WTC11 (cell line): ENCODE measurements around the gene CAPN1.

Source experiments
- CBFB ChIP-seq: sonication (generic); formaldehyde crosslinking; IDR thresholded peaks from 2 replicates; pipeline ENCODE4 v1.8.1; 2022; ENCODE audit warnings: mild to moderate bottlenecking, low read depth, missing genetic modification reagents
- CTCF ChIP-seq: fragments of 200-600 bp; IDR thresholded peaks from 2 replicates; pipeline ENCODE4 v1.8.0; 2022; ENCODE audit warnings: antibody characterized with exemption
- E2F1 ChIP-seq: sonication (generic); formaldehyde crosslinking; IDR thresholded peaks from 2 replicates; pipeline ENCODE4 v1.8.0; 2022; ENCODE audit warnings: mild to moderate bottlenecking, missing genetic modification reagents
- ELF4 ChIP-seq: sonication (generic); formaldehyde crosslinking; IDR thresholded peaks from 2 replicates; pipeline ENCODE4 v1.8.1; 2022; ENCODE audit warnings: low read depth, mild to moderate bottlenecking, moderate library complexity, missing genetic modification reagents
- FOXP4 ChIP-seq: sonication (generic); formaldehyde crosslinking; IDR thresholded peaks from 2 replicates; pipeline ENCODE4 v1.8.0; 2022; ENCODE audit warnings: mild to moderate bottlenecking, missing genetic modification reagents
- MAX ChIP-seq: sonication (generic); formaldehyde crosslinking; IDR thresholded peaks from 2 replicates; pipeline ENCODE4 v1.8.0; 2022; ENCODE audit warnings: mild to moderate bottlenecking, missing genetic modification reagents
- NR1H2 ChIP-seq: sonication (generic); formaldehyde crosslinking; IDR thresholded peaks from 2 replicates; pipeline ENCODE4 v1.9.0; 2021; ENCODE audit warnings: mild to moderate bottlenecking, moderate library complexity, missing genetic modification reagents
- NR2C2 ChIP-seq: sonication (generic); formaldehyde crosslinking; IDR thresholded peaks from 2 replicates; pipeline ENCODE4 v1.8.0; 2022; ENCODE audit warnings: mild to moderate bottlenecking, missing genetic modification reagents
- NR3C1 ChIP-seq: sonication (generic); formaldehyde crosslinking; conservative IDR thresholded peaks from 2 replicates; pipeline ENCODE4 v1.8.1; 2023; ENCODE audit warnings: low read depth, mild to moderate bottlenecking, missing genetic modification reagents
- TP53 ChIP-seq: sonication (generic); formaldehyde crosslinking; IDR thresholded peaks from 2 replicates; pipeline ENCODE4 v1.8.1; 2023; ENCODE audit warnings: mild to moderate bottlenecking, missing genetic modification reagents
- ZNF416 ChIP-seq: fragments of 250-450 bp; sonication (Bioruptor Pico); IDR thresholded peaks from 2 replicates; pipeline ENCODE4 v1.9.0; 2021; ENCODE audit warnings: mild to moderate bottlenecking, inconsistent platforms

- peak; percentile 79 for TF ChIP-seq MAX (CRISPR knock-in tag)
- peak; percentile 99 for TF ChIP-seq CTCF
- TF ChIP-seq FOXP4 (CRISPR knock-in tag): no peak
- no peak for TF ChIP-seq CBFB (CRISPR knock-in tag)
- no peak for TF ChIP-seq TP53
- TF ChIP-seq NR3C1 (CRISPR knock-in tag): no peak
- no peak for TF ChIP-seq ZNF416
- no peak for TF ChIP-seq E2F1 (CRISPR knock-in tag)
- no peak for TF ChIP-seq NR2C2
- no peak for TF ChIP-seq NR1H2 (CRISPR knock-in tag)
- TF ChIP-seq ELF4: no peak
Observed at GRCh38 chr11:65204646-65205601, 23.2 kb downstream of the CAPN1 start.
